GM23338 (cell line): ENCODE measurements around the gene VWA7.

Source experiments
- EZH2 ChIP-seq: fragments of 200-600 bp; sonication (generic); IDR thresholded peaks from one replicate; pipeline ENCODE4 v1.8.0; 2017; ENCODE audit warnings: antibody characterized with exemption, mild to moderate bottlenecking, low read depth; ENCODE audit not compliant: unreplicated experiment
- EZH2phosphoT487 ChIP-seq: fragments of 200-600 bp; sonication (generic); IDR thresholded peaks from one replicate; pipeline ENCODE4 v1.8.1; 2018; ENCODE audit warnings: antibody characterized with exemption; ENCODE audit not compliant: unreplicated experiment
- TF ChIP-seq, protein P1 (sequence below), 2 experiments: fragments of 200-600 bp in 1 of 2; sonication (generic) in 1 of 2; conservative IDR thresholded peaks; 2 replicates each; pipeline versions ENCODE4 v1.5.1 to v1.6.1; 2016 to 2017; ENCODE audit warnings: antibody characterized with exemption in 2 of 2, low read depth in 2 of 2, mild to moderate bottlenecking in 2 of 2, moderate library complexity in 1 of 2

DNA sequence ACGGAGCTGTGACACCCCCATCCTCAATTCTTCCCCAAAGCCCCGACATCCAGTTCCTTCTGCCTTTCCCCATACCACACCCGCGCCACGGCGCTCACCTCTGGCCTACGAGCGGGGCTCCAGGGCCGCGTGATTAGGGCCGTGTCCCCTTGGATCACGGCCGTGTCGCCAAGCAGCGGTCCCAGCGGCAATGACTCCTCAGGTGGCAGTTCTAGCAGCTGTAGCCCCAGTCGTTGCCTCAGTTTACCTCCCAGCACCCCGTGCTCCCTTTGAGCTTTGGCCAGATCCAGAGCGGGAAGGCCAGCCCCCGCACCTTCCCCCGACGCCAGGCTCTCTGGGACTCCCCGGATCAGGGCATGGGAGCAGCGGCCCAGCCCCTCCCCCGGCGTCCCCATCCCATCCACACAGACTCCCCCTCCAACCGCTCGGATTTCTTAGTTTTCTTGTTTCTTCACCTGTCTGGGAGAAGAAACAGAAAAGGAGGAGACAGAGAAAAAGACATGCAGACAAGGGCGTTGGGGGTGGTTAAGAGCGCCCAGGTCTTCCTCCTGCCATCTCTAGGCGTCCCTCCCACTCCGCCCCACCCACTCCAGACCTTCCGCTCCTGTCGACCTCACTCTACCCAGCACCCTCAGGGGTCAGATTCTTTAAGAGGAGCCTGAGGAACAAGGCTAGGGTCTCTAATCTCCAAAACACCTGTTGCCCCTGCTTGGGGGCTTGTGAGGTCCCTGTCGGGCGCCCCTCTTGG is 48.2 kb downstream of the VWA7 start, which contains the start of gene DDAH2:
- no peak for TF ChIP-seq EZH2
- TF ChIP-seq, protein P1, sequence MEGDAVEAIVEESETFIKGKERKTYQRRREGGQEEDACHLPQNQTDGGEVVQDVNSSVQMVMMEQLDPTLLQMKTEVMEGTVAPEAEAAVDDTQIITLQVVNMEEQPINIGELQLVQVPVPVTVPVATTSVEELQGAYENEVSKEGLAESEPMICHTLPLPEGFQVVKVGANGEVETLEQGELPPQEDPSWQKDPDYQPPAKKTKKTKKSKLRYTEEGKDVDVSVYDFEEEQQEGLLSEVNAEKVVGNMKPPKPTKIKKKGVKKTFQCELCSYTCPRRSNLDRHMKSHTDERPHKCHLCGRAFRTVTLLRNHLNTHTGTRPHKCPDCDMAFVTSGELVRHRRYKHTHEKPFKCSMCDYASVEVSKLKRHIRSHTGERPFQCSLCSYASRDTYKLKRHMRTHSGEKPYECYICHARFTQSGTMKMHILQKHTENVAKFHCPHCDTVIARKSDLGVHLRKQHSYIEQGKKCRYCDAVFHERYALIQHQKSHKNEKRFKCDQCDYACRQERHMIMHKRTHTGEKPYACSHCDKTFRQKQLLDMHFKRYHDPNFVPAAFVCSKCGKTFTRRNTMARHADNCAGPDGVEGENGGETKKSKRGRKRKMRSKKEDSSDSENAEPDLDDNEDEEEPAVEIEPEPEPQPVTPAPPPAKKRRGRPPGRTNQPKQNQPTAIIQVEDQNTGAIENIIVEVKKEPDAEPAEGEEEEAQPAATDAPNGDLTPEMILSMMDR (conservative IDR thresholded peaks at IDR 0.05; ENCODE audit: low read depth in 2 of 2): no peak; a peak in 1 of 4 replicates
- TF ChIP-seq EZH2phosphoT487: no peak
